GM23338 (cell line): ENCODE results near the gene TSHB. TPM values are rescaled to one million over a fixed set of nuclear protein-coding genes. Genes with fewer than 3 reads are reported as not detected.

ENCODE experiments used
- ATAC-seq: fragments of 200-7000 bp; cut with Tn5 transposase; 3 replicates; pipeline ENCODE4 v1.9.1; 2020
- DNase-seq: peaks from one replicate; pipeline ENCODE4 v3.0.0-alpha.2; 2015; ENCODE audit warnings: low spot score
- H2AFZ ChIP-seq: fragments of 200-600 bp; sonication (generic); 2 replicates; pipeline ENCODE4 v1.8.0; 2016; ENCODE audit warnings: antibody characterized with exemption, mild to moderate bottlenecking, moderate library complexity
- H3F3A ChIP-seq: fragments of 200-600 bp; sonication (generic); replicated peaks from 2 replicates; pipeline ENCODE4 v1.8.0; 2017; ENCODE audit warnings: antibody characterized with exemption, mixed run types, low read depth
- H3K27ac ChIP-seq: fragments of 200-600 bp; sonication (generic); 2 replicates; pipeline ENCODE4 v1.6.1; 2016; ENCODE audit warnings: low read depth
- H3K27me3 ChIP-seq: fragments of 200-600 bp; sonication (generic); 2 replicates; pipeline ENCODE4 v1.8.0; 2016; ENCODE audit warnings: mild to moderate bottlenecking, mixed run types, moderate library complexity; ENCODE audit not compliant: insufficient read depth
- H3K36me3 ChIP-seq: fragments of 200-600 bp; sonication (generic); 2 replicates; pipeline ENCODE4 v1.8.0; 2016; ENCODE audit warnings: mild to moderate bottlenecking; ENCODE audit not compliant: insufficient read depth
- H3K4me1 ChIP-seq: fragments of 200-600 bp; sonication (generic); 2 replicates; pipeline ENCODE4 v1.8.0; 2016; ENCODE audit warnings: mild to moderate bottlenecking, moderate library complexity; ENCODE audit not compliant: insufficient read depth
- H3K4me2 ChIP-seq: fragments of 200-600 bp; sonication (generic); 2 replicates; pipeline ENCODE4 v1.7.1; 2017; ENCODE audit warnings: mixed run types
- H3K4me3 ChIP-seq: fragments of 200-600 bp; sonication (generic); 2 replicates; pipeline ENCODE4 v1.6.1; 2016; ENCODE audit warnings: mixed run types
- H3K79me2 ChIP-seq: fragments of 200-600 bp; sonication (generic); replicated peaks from 2 replicates; pipeline ENCODE4 v1.8.0; 2017; ENCODE audit warnings: mild to moderate bottlenecking; ENCODE audit not compliant: insufficient read depth
- H3K9me2 ChIP-seq: fragments of 200-600 bp; sonication (generic); 2 replicates; pipeline ENCODE4 v1.8.0; 2017; ENCODE audit not compliant: insufficient read depth
- H4K20me1 ChIP-seq: fragments of 200-600 bp; sonication (generic); replicated peaks from 2 replicates; pipeline ENCODE4 v1.8.0; 2017; ENCODE audit warnings: mild to moderate bottlenecking; ENCODE audit not compliant: insufficient read depth
- H3K27ac Mint-ChIP-seq: 2 replicates; pipeline ENCODE4 v1.8.0; 2020; ENCODE audit warnings: inconsistent platforms, mild to moderate bottlenecking, moderate library complexity, mixed read lengths
- H3K27me3 Mint-ChIP-seq: 3 replicates; pipeline ENCODE4 v1.8.0; 2022; ENCODE audit warnings: low read depth, mild to moderate bottlenecking, moderate library complexity, mixed read lengths, inconsistent platforms; ENCODE audit not compliant: insufficient read depth, poor library complexity
- H3K36me3 Mint-ChIP-seq: 3 replicates; pipeline ENCODE4 v1.8.0; 2021; ENCODE audit warnings: low read depth, mild to moderate bottlenecking, inconsistent platforms, moderate library complexity, mixed read lengths
- H3K4me1 Mint-ChIP-seq: 3 replicates; pipeline ENCODE4 v1.8.0; 2020; ENCODE audit warnings: mild to moderate bottlenecking, inconsistent platforms, mixed read lengths
- H3K4me3 Mint-ChIP-seq: 3 replicates; pipeline ENCODE4 v1.8.0; 2021; ENCODE audit warnings: moderate library complexity, mild to moderate bottlenecking, inconsistent platforms, mixed read lengths
- H3K9me3 Mint-ChIP-seq: 3 replicates; pipeline ENCODE4 v1.8.0; 2020; ENCODE audit warnings: moderate library complexity, mild to moderate bottlenecking, inconsistent platforms, mixed read lengths
- CREB1 ChIP-seq: fragments of 250-450 bp; sonication (Bioruptor Pico); IDR thresholded peaks from 2 replicates; pipeline ENCODE4 v1.5.0; 2020; ENCODE audit warnings: low read depth, mild to moderate bottlenecking, moderate library complexity
- ETS1 ChIP-seq: IDR thresholded peaks from 2 replicates; pipeline ENCODE4 v1.6.1; 2016; ENCODE audit warnings: antibody characterized with exemption
- EZH2 ChIP-seq: fragments of 200-600 bp; sonication (generic); IDR thresholded peaks from one replicate; pipeline ENCODE4 v1.8.0; 2017; ENCODE audit warnings: antibody characterized with exemption, mild to moderate bottlenecking, low read depth; ENCODE audit not compliant: unreplicated experiment
- EZH2phosphoT487 ChIP-seq: fragments of 200-600 bp; sonication (generic); IDR thresholded peaks from one replicate; pipeline ENCODE4 v1.8.1; 2018; ENCODE audit warnings: antibody characterized with exemption; ENCODE audit not compliant: unreplicated experiment
- NANOG ChIP-seq: IDR thresholded peaks from 2 replicates; pipeline ENCODE4 v1.6.1; 2016; ENCODE audit warnings: antibody characterized with exemption, borderline replicate concordance
- POLR2AphosphoS5 ChIP-seq: IDR thresholded peaks from 2 replicates; pipeline ENCODE4 v1.6.1; 2016; ENCODE audit warnings: antibody characterized with exemption, low read depth
- REST ChIP-seq: IDR thresholded peaks from one replicate; pipeline ENCODE4 v1.6.1; 2018; ENCODE audit warnings: antibody characterized with exemption; ENCODE audit not compliant: unreplicated experiment
- STAT1 ChIP-seq: IDR thresholded peaks from one replicate; pipeline ENCODE4 v1.6.1; 2016; ENCODE audit warnings: antibody characterized with exemption; ENCODE audit not compliant: unreplicated experiment
- ZNF114 ChIP-seq: fragments of 250-450 bp; sonication (Bioruptor Pico); IDR thresholded peaks from 2 replicates; pipeline ENCODE4 v1.5.0; 2020; ENCODE audit warnings: mild to moderate bottlenecking, moderate library complexity
- ZNF331 ChIP-seq: fragments of 250-450 bp; sonication (Bioruptor Pico); IDR thresholded peaks from 2 replicates; pipeline ENCODE4 v1.5.0; 2020; ENCODE audit warnings: low read depth, mild to moderate bottlenecking, moderate library complexity
- polyA plus RNA-seq: library from polyadenylated mRNA; unstranded; fragments of >200 nt; fragmentation: Nextera tagmentation; extraction: Ambion mirVana; gene quantifications from 2 replicates; pipeline ENCODE4 v1.2.1, GENCODE V29; 2016
- total RNA-seq: library from RNA; depleted of rRNA; stranded (reverse); fragments of >200 nt; shearing (Covaris generic); gene quantifications from 2 replicates; pipeline ENCODE4 v1.2.3, GENCODE V29; 2014

Gene TSHB
- total and polyA plus RNA-seq, 2 experiments from 2014 or later, result not detected

GRCh38 chr1:115056395-115056798 lies 26.8 kb downstream of the TSHB start:
- Mint-ChIP-seq H3K36me3 (no peaks in the 10 kb centered on the region; the same call in 2 of the 3 replicates), H3K4me1 (peaks cover 3% of the 10 kb centered on the region; the same call in 1 of the 3 replicates), H3K9me3 (no peaks in the 10 kb centered on the region), H3K27me3 (peaks cover 2% of the 10 kb centered on the region), H3K27ac (no peak overlapping the region), H3K4me3 (no peak overlapping the region)
- H3K4me2 ChIP-seq, result peak overlapping the region; percentile 61
- H3K36me3 ChIP-seq, result no peaks in the 10 kb centered on the region
- H3K79me2 ChIP-seq, result no peaks in the 10 kb centered on the region
- H2AFZ ChIP-seq, result no peak overlapping the region
- peaks cover 13% of the 10 kb centered on the region for H3K4me1 ChIP-seq
- H3K9me2 ChIP-seq, result no peaks in the 10 kb centered on the region
- no peaks in the 10 kb centered on the region for H3K27me3 ChIP-seq
- H4K20me1 ChIP-seq, result no peaks in the 10 kb centered on the region
- H3K4me3 ChIP-seq, result no peak overlapping the region
- ATAC-seq, result peak; percentile 74
- no peaks in the 10 kb centered on the region for H3F3A ChIP-seq
- 0 out of 2 replicates have a peak overlapping the region, but pooled peaks have one; percentile 0 for H3K27ac ChIP-seq
- no peak for TF ChIP-seq EZH2
- no peak for TF ChIP-seq CREB1 (CRISPR knock-in tag)
- no peak for TF ChIP-seq REST
- no peak for TF ChIP-seq POLR2AphosphoS5
- TF ChIP-seq ZNF331 (CRISPR knock-in tag), result no peak
- no peak for TF ChIP-seq ETS1
- no peak for TF ChIP-seq NANOG
- no peak for TF ChIP-seq ZNF114
- no peak for TF ChIP-seq STAT1
- TF ChIP-seq EZH2phosphoT487, result no peak
- peak; percentile 84 for DNase-seq

GRCh38 chr1:115057661-115058254 lies 28.1 kb downstream of the TSHB start:
- Mint-ChIP-seq H3K27me3 (peaks cover 2% of the 10 kb centered on the region), H3K36me3 (no peaks in the 10 kb centered on the region; the same call in 2 of the 3 replicates), H3K9me3 (no peaks in the 10 kb centered on the region), H3K4me3 (no peak overlapping the region), H3K27ac (no peak overlapping the region), H3K4me1 (peaks cover 3% of the 10 kb centered on the region; the same call in 1 of the 3 replicates)
- Histone ChIP-seq H3K27ac (no peak overlapping the region), H3K4me1 (peaks cover 13% of the 10 kb centered on the region), H2AFZ (no peak overlapping the region), H3K9me2 (no peaks in the 10 kb centered on the region), H3F3A (no peaks in the 10 kb centered on the region), H3K27me3 (no peaks in the 10 kb centered on the region), H3K79me2 (no peaks in the 10 kb centered on the region), H3K36me3 (no peaks in the 10 kb centered on the region), H4K20me1 (no peaks in the 10 kb centered on the region), H3K4me3 (no peak overlapping the region), H3K4me2 (no peak overlapping the region)
- DNase-seq, result no peak
- no peak for ATAC-seq
- TF ChIP-seq ZNF331 (CRISPR knock-in tag) (no peak), CREB1 (CRISPR knock-in tag) (no peak), EZH2 (no peak)
